ENCODE results near the gene HMX2.

DNA sequence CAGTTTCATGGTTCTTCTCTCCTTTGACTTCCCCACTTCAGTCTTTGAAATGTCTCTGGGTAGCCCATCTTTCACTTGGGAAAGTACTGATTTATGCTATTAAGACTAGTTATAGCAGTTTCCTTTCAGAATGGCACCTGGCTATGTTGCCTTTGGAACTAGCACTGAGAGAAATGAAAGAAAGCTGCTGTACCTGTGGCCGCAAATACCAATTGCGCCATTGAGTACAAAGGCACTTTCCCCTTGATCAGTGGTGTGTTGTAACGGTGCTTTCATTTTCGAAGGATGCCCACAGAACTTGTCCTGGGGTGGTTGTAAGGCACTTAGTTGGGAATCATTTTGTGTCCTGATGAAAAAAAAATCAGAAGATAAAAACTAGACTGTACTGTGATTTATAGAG lies 23.0 kb downstream of the HMX2 start:
- TF ChIP-seq POLR2A (IDR thresholded peaks at IDR 0.05) (no peak), POLR2AphosphoS5 (IDR thresholded peaks at IDR 0.05) (no peak)
- TF ChIP-seq, protein P1, sequence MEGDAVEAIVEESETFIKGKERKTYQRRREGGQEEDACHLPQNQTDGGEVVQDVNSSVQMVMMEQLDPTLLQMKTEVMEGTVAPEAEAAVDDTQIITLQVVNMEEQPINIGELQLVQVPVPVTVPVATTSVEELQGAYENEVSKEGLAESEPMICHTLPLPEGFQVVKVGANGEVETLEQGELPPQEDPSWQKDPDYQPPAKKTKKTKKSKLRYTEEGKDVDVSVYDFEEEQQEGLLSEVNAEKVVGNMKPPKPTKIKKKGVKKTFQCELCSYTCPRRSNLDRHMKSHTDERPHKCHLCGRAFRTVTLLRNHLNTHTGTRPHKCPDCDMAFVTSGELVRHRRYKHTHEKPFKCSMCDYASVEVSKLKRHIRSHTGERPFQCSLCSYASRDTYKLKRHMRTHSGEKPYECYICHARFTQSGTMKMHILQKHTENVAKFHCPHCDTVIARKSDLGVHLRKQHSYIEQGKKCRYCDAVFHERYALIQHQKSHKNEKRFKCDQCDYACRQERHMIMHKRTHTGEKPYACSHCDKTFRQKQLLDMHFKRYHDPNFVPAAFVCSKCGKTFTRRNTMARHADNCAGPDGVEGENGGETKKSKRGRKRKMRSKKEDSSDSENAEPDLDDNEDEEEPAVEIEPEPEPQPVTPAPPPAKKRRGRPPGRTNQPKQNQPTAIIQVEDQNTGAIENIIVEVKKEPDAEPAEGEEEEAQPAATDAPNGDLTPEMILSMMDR (IDR thresholded peaks at IDR 0.05) = no peak

Measured in suprapubic skin (tissue), 4 donors.